Hepatocyte (in vitro differentiated cells): ENCODE results near the gene MLH3. TPM values are rescaled to one million over a fixed set of nuclear protein-coding genes. Genes with fewer than 3 reads are reported as not detected.
"Not testable (repeated sequence)": the region's sequence is repeated elsewhere in the genome, so short reads cannot be mapped to it uniquely, and the experiment has no call there.

Experiments
- DNase-seq: peaks from one replicate; pipeline ENCODE4 v3.0.0-alpha.2; 2016; ENCODE audit warnings: low spot score
- H2AFZ ChIP-seq: fragments of 200-600 bp; sonication (generic); 2 replicates; pipeline ENCODE4 v1.6.0; 2016; ENCODE audit warnings: antibody characterized with exemption, mild to moderate bottlenecking
- H3K27ac ChIP-seq: fragments of 200-600 bp; sonication (generic); 2 replicates; pipeline ENCODE4 v1.5.1; 2016; ENCODE audit warnings: mild to moderate bottlenecking
- H3K27me3 ChIP-seq: fragments of 200-600 bp; sonication (generic); 2 replicates; pipeline ENCODE4 v1.6.1; 2016
- H3K36me3 ChIP-seq: fragments of 200-600 bp; sonication (generic); replicated peaks from 2 replicates; pipeline ENCODE4 v1.5.1; 2016; ENCODE audit warnings: low read depth; ENCODE audit not compliant: insufficient read depth
- H3K4me1 ChIP-seq: fragments of 200-600 bp; sonication (generic); 2 replicates; pipeline ENCODE4 v1.5.1; 2016; ENCODE audit warnings: mild to moderate bottlenecking, moderate library complexity; ENCODE audit not compliant: insufficient read depth
- H3K4me2 ChIP-seq: fragments of 200-600 bp; sonication (generic); 2 replicates; pipeline ENCODE4 v1.6.0; 2016
- H3K4me3 ChIP-seq: fragments of 200-600 bp; sonication (generic); 2 replicates; pipeline ENCODE4 v1.5.1; 2016; ENCODE audit warnings: mild to moderate bottlenecking
- H3K79me2 ChIP-seq: fragments of 200-600 bp; sonication (generic); 2 replicates; pipeline ENCODE4 v1.6.0; 2017; ENCODE audit warnings: mild to moderate bottlenecking
- H3K9me2 ChIP-seq: fragments of 200-600 bp; sonication (generic); replicated peaks from 2 replicates; pipeline ENCODE4 v1.6.0; 2017; ENCODE audit warnings: mild to moderate bottlenecking; ENCODE audit not compliant: insufficient read depth
- H3K9me3 ChIP-seq: fragments of 200-600 bp; sonication (generic); 2 replicates; pipeline ENCODE4 v1.5.1; 2016; ENCODE audit warnings: low read depth, mild to moderate bottlenecking
- H4K20me1 ChIP-seq: fragments of 200-600 bp; sonication (generic); 2 replicates; pipeline ENCODE4 v1.6.0; 2016; ENCODE audit warnings: mild to moderate bottlenecking; ENCODE audit not compliant: insufficient read depth, poor library complexity, severe bottlenecking
- CTCF ChIP-seq: fragments of 200-600 bp; sonication (generic); IDR thresholded peaks from 2 replicates; pipeline ENCODE4 v1.5.1; 2016; ENCODE audit warnings: antibody characterized with exemption, mild to moderate bottlenecking; ENCODE audit not compliant: poor library complexity
- EZH2 ChIP-seq: fragments of 200-600 bp; sonication (generic); IDR thresholded peaks from 2 replicates; pipeline ENCODE4 v1.6.1; 2016; ENCODE audit warnings: antibody characterized with exemption, mild to moderate bottlenecking, borderline replicate concordance
- EZH2phosphoT487 ChIP-seq: fragments of 200-600 bp; sonication (generic); IDR thresholded peaks from one replicate; pipeline ENCODE4 v1.6.1; 2018; ENCODE audit warnings: antibody characterized with exemption, mild to moderate bottlenecking, low read depth, moderate library complexity; ENCODE audit not compliant: unreplicated experiment, severe bottlenecking
- WGBS: methylation state at CpG from one replicate; pipeline ENCODE4 v1.1.6; 2016; ENCODE audit warnings: low lambda C conversion rate; ENCODE audit errors: missing lambda C conversion rate; 5-methylcytosine and 5-hydroxymethylcytosine counted together
- polyA plus RNA-seq: library from polyadenylated mRNA; unstranded; fragments of >200 nt; fragmentation: Nextera tagmentation; extraction: Ambion mirVana; gene quantifications from 2 replicates; pipeline ENCODE4 v1.2.1, GENCODE V29; 2016
- total RNA-seq: library from RNA; depleted of rRNA; stranded (reverse); fragments of >200 nt; gene quantifications from 2 replicates; pipeline ENCODE4 v1.2.3, GENCODE V29; 2014

MLH3 gene
- total and polyA plus RNA-seq, 2 experiments from 2014 or later: 8.5 to 15.6 TPM

DNA sequence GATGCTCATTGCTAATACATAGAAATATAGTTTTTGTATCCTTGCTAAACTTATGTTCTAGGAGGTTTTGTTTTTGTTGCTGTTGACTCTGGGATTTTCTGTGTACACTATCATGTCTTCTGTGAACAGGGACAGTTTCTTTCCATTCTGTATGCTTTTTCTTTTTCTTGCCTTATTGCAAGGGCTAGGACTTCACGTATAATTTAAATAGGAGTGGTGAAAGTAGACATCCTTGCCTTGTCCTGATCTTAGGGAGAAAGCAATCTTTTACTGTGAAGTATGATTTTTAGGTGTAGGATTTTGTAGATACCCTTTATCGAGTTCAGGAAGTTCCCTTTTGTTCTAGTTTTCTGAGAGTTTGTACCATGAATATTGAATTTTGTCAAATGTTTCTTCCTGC lies 50.0 kb downstream of the MLH3 start:
- DNase-seq: no peak
- no peaks in the 10 kb centered on the region for H3K36me3 ChIP-seq
- peaks cover 10% of the 10 kb centered on the region for H3K4me1 ChIP-seq
- no peaks in the 10 kb centered on the region for H3K9me3 ChIP-seq
- no peak overlapping the region for H3K27ac ChIP-seq
- WGBS: 97% methylated on average over 2 of the region's 2 CpGs
- no peak for TF ChIP-seq EZH2phosphoT487
- no peak for TF ChIP-seq EZH2
- no peak for TF ChIP-seq CTCF
- no peaks in the 10 kb centered on the region for H3K9me2 ChIP-seq
- no peaks in the 10 kb centered on the region for H3K27me3 ChIP-seq
- H3K4me2 ChIP-seq: no peak overlapping the region
- H3K79me2 ChIP-seq: peaks cover 24% of the 10 kb centered on the region
- no peaks in the 10 kb centered on the region for H4K20me1 ChIP-seq
- no peak overlapping the region for H2AFZ ChIP-seq
- no peak overlapping the region for H3K4me3 ChIP-seq

DNA sequence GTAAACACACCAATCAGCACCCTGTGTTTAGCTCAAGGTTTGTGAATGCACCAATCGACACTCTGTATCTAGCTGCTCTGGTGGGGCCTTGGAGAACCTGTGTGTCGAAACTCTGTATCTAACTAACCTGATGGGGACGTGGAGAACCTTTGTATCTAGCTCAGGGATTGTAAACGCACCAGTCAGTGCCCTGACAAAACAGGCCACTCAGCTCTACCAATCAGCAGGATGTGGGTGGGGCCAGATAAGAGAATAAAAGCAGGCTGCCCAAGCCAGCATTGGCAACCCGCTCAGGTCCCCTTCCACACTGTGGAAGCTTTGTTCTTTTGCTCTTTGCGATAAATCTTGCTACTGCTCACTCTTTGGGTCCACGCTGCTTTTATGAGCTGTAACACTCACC lies 55.5 kb downstream of the MLH3 start:
- not testable (repeated sequence) for H4K20me1 ChIP-seq, H3K79me2 ChIP-seq, H3K27me3 ChIP-seq, H3K4me2 ChIP-seq, H3K4me3 ChIP-seq, H3K9me2 ChIP-seq, H3K27ac ChIP-seq, DNase-seq, H3K4me1 ChIP-seq, H2AFZ ChIP-seq, H3K9me3 ChIP-seq, H3K36me3 ChIP-seq
- WGBS: 91% methylated on average over 7 of the region's 7 CpGs

- not testable (repeated sequence) for H2AFZ ChIP-seq, H3K9me2 ChIP-seq, H3K27ac ChIP-seq, H3K4me3 ChIP-seq, H4K20me1 ChIP-seq, H3K4me2 ChIP-seq, H3K4me1 ChIP-seq, H3K27me3 ChIP-seq, H3K36me3 ChIP-seq, H3K79me2 ChIP-seq, H3K9me3 ChIP-seq, DNase-seq
- 96% methylated on average over 15 of the region's 28 CpGs for WGBS
Observed at GRCh38 chr14:74994182-74994581, 57.1 kb downstream of the MLH3 start.

DNA sequence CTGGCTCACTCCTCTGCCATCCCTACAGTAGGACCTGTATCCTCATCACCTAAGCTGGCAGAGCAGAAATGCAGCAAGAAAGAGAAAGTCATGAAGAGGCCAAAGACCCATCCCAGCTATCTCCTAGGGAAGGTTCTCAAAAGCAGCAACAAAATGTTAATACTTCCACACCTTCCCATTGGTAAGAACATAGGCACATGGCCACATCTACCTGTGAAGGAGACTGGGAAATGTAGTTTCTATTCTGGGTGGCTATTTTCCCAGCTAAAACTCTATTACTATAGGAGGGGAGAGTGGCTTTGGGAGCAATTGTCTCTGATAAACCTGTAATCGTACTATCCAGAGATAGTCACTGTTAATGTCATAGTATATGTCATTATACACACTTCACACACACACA lies 62.3 kb downstream of the MLH3 start:
- H3K9me2 ChIP-seq: no peaks in the 10 kb centered on the region
- WGBS: 96% methylated on average over 1 of the region's 1 CpG
- no peak overlapping the region for H3K4me2 ChIP-seq
- TF ChIP-seq EZH2phosphoT487 (no peak), CTCF (no peak)
- H3K4me3 ChIP-seq: no peak overlapping the region
- H3K27me3 ChIP-seq: no peaks in the 10 kb centered on the region
- no peaks in the 10 kb centered on the region for H3K9me3 ChIP-seq
- no peak overlapping the region for H3K27ac ChIP-seq
- no peak for DNase-seq
- H2AFZ ChIP-seq: no peak overlapping the region
- no peaks in the 10 kb centered on the region for H3K36me3 ChIP-seq
- H3K79me2 ChIP-seq: no peaks in the 10 kb centered on the region
- H4K20me1 ChIP-seq: no peaks in the 10 kb centered on the region
- H3K4me1 ChIP-seq: no peaks in the 10 kb centered on the region

DNA sequence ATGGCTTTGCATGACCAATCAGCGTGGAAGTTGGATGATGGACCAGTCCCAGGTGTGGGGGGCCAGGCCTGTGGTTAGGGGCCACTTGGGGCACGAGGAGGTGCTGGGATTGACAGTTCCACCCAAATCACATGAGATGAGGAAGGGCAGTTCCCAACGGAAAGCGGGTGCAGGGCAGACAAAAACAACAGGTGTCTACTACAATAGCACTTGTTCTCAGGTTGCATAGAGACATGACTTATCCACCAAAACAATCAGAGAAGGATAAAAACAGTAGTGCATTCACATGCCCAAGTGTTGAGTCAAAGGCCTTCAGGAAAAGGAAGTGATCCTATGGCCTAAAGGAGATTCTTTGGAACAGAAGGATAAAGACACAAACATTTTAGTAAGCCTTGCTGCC lies 63.1 kb downstream of the MLH3 start:
- Histone ChIP-seq H3K9me3 (no peaks in the 10 kb centered on the region), H3K36me3 (no peaks in the 10 kb centered on the region), H3K79me2 (no peaks in the 10 kb centered on the region), H3K27me3 (no peaks in the 10 kb centered on the region), H3K4me3 (no peak overlapping the region), H3K27ac (no peak overlapping the region), H2AFZ (no peak overlapping the region), H3K4me1 (no peaks in the 10 kb centered on the region), H3K4me2 (no peak overlapping the region), H3K9me2 (no peaks in the 10 kb centered on the region), H4K20me1 (no peaks in the 10 kb centered on the region)
- DNase-seq: no peak
- WGBS: 90% methylated on average over 4 of the region's 4 CpGs
- no peak for TF ChIP-seq EZH2phosphoT487
- TF ChIP-seq CTCF: no peak
- no peak for TF ChIP-seq EZH2
